Keratinocyte (primary cell): ENCODE results near the gene ATP6V0A1. TPM values are rescaled to one million over a fixed set of nuclear protein-coding genes. Genes with fewer than 3 reads are reported as not detected.
"Not testable (repeated sequence)": the region's sequence is repeated elsewhere in the genome, so short reads cannot be mapped to it uniquely, and the experiment has no call there.

Experiments
- DNase-seq: peaks from one replicate; pipeline ENCODE4 v3.0.0-alpha.2; 2011; ENCODE audit warnings: low read depth, missing footprints, low spot score
- FAIRE-seq: peaks from 2 replicates; lab custom pipeline; 2011; peaks lifted over from hg19 to GRCh38; lab: Jason Lieb, UNC
- H2AFZ ChIP-seq: 2 replicates; pipeline ENCODE4 v1.6.0; 2012; ENCODE audit warnings: low read length, control low read depth, inconsistent platforms; ENCODE audit not compliant: control insufficient read depth
- H3K27ac ChIP-seq: 2 replicates; pipeline ENCODE4 v1.5.1; 2011; ENCODE audit warnings: low read length; ENCODE audit not compliant: control insufficient read depth, insufficient read depth
- H3K27me3 ChIP-seq: 3 replicates; pipeline ENCODE4 v1.6.0; 2011; ENCODE audit warnings: low read length; ENCODE audit not compliant: control insufficient read depth, insufficient read depth; ENCODE audit errors: extremely low read depth
- H3K36me3 ChIP-seq, 2 experiments: 2 replicates in 1 of 2; 3 replicates in 1 of 2; pipeline ENCODE4 v1.5.1; 2011; ENCODE audit warnings: low read length in 2 of 2, mild to moderate bottlenecking in 1 of 2; ENCODE audit not compliant: control insufficient read depth in 2 of 2, insufficient read depth in 2 of 2; ENCODE audit errors: extremely low read depth in 1 of 2
- H3K4me1 ChIP-seq: 3 replicates; pipeline ENCODE4 v1.5.1; 2011; ENCODE audit warnings: low read length; ENCODE audit not compliant: control insufficient read depth, insufficient read depth; ENCODE audit errors: extremely low read depth
- H3K4me2 ChIP-seq: 3 replicates; pipeline ENCODE4 v1.6.0; 2011; ENCODE audit warnings: low read depth, low read length; ENCODE audit not compliant: control insufficient read depth, insufficient read depth; ENCODE audit errors: extremely low read depth
- H3K4me3 ChIP-seq, 3 experiments: fragments of 200-600 bp in 1 of 3; sonication (generic) in 1 of 3; 2 replicates in 2 of 3; 3 replicates in 1 of 3; pipeline ENCODE4 v1.5.1; 2011 to 2016; ENCODE audit warnings: low read length in 3 of 3, mild to moderate bottlenecking in 3 of 3, control low read depth in 2 of 3, inconsistent platforms in 1 of 3, low read depth in 1 of 3, mixed read lengths in 1 of 3, mixed run types in 1 of 3, moderate library complexity in 1 of 3; ENCODE audit not compliant: control insufficient read depth in 2 of 3, insufficient read depth in 2 of 3; ENCODE audit errors: extremely low read depth in 1 of 3
- H3K79me2 ChIP-seq: 2 replicates; pipeline ENCODE4 v1.6.0; 2012; ENCODE audit warnings: low read length; ENCODE audit not compliant: control insufficient read depth, insufficient read depth
- H3K9ac ChIP-seq: 3 replicates; pipeline ENCODE4 v1.6.0; 2011; ENCODE audit warnings: low read length; ENCODE audit not compliant: control insufficient read depth, insufficient read depth; ENCODE audit errors: extremely low read depth
- H3K9me1 ChIP-seq: 3 replicates; pipeline ENCODE4 v1.6.0; 2011; ENCODE audit warnings: low read length; ENCODE audit not compliant: control insufficient read depth, insufficient read depth; ENCODE audit errors: extremely low read depth
- H3K9me3 ChIP-seq: 2 replicates; pipeline ENCODE4 v1.5.1; 2012; ENCODE audit warnings: low read depth, low read length; ENCODE audit not compliant: control insufficient read depth
- H4K20me1 ChIP-seq: 3 replicates; pipeline ENCODE4 v1.6.0; 2011; ENCODE audit warnings: low read length; ENCODE audit not compliant: control insufficient read depth, insufficient read depth; ENCODE audit errors: extremely low read depth
- EZH2 ChIP-seq: IDR thresholded peaks from one replicate; pipeline ENCODE4 v1.6.1; 2012; ENCODE audit warnings: inconsistent platforms, mild to moderate bottlenecking, low read length, moderate library complexity
- dilution Hi-C: fragments of 300-500 bp; cut with MboI; formaldehyde crosslinking; loops from one replicate; pipeline ENCODE4 v1.7.0; 2020; ENCODE audit warnings: low sequenced_read_pairs; ENCODE audit not compliant: extremely low pct_ligation_motif_present
- polyA plus RNA-seq, 5 experiments: library from polyadenylated mRNA; depleted of rRNA in 3 of 5; stranded (reverse) in 3 of 5; stranded (forward) in 1 of 5; unstranded in 1 of 5; fragments of >200 nt; gene quantifications; 1 replicate in 1 of 5; 2 replicates in 3 of 5; 3 replicates in 1 of 5; pipeline versions ENCODE4 v1.2.1 to v1.2.3, GENCODE V29; 2011 to 2012; ENCODE audit warnings: missing spikeins in 2 of 5, low read depth in 1 of 5, low replicate concordance in 1 of 5
- TF ChIP-seq, protein P1 (sequence below), 3 experiments: IDR thresholded peaks in 1 of 3; conservative IDR thresholded peaks in 1 of 3; optimal IDR thresholded peaks in 1 of 3; 2 replicates in 2 of 3; 3 replicates in 1 of 3; pipeline versions ENCODE3 to v1.5.1; 2011; ENCODE audit warnings: low read length in 3 of 3, mild to moderate bottlenecking in 3 of 3, moderate library complexity in 2 of 3, control low read depth in 1 of 3, inconsistent platforms in 1 of 3; ENCODE audit not compliant: insufficient read depth in 2 of 3; ENCODE audit errors: extremely low read depth in 1 of 3

ATP6V0A1 gene
- polyA plus RNA-seq, 1 donor (not counting 4 experiments of a cell fraction or from before 2014, with no cell fraction given), result 24.0 TPM

DNA sequence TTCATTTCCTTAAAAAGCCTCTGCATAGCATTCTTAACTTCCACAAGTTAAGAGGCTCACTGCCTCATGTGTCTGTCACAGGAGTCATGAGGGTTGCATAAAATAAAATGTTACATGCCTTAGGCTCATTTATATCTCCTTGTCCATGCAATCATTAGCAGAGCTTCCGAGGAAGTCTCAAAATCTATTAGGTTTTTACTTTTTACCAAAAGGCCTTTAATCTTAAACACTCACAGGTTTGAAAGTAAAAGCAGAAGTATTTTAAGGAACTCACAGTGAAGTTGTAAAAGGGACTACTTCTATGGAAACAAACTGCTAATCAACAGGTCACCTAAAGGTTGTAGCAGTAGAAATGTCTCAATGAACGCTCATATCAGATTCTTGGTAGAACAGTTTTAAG, 5.2 kb upstream of the ATP6V0A1 start:
- H3K27ac ChIP-seq, result no peak overlapping the region
- no peak overlapping the region for H3K4me3 ChIP-seq
- no peak for TF ChIP-seq EZH2
- TF ChIP-seq, protein P1, sequence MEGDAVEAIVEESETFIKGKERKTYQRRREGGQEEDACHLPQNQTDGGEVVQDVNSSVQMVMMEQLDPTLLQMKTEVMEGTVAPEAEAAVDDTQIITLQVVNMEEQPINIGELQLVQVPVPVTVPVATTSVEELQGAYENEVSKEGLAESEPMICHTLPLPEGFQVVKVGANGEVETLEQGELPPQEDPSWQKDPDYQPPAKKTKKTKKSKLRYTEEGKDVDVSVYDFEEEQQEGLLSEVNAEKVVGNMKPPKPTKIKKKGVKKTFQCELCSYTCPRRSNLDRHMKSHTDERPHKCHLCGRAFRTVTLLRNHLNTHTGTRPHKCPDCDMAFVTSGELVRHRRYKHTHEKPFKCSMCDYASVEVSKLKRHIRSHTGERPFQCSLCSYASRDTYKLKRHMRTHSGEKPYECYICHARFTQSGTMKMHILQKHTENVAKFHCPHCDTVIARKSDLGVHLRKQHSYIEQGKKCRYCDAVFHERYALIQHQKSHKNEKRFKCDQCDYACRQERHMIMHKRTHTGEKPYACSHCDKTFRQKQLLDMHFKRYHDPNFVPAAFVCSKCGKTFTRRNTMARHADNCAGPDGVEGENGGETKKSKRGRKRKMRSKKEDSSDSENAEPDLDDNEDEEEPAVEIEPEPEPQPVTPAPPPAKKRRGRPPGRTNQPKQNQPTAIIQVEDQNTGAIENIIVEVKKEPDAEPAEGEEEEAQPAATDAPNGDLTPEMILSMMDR (optimal IDR thresholded peaks at IDR 0.05 in 1 of 3, IDR thresholded peaks at IDR 0.05 in 1 of 3, conservative IDR thresholded peaks at IDR 0.05 in 1 of 3; ENCODE audit: extremely low read depth in 1 of 3, insufficient read depth in 2 of 3, low read length in 3 of 3), result no peak
- H3K4me2 ChIP-seq, result no peak overlapping the region
- dilution Hi-C loops, result no loop called here
- H4K20me1 ChIP-seq, result no peaks in the 10 kb centered on the region
- DNase-seq (no peak), FAIRE-seq (no peak)
- no peaks in the 10 kb centered on the region for H3K9me3 ChIP-seq
- H3K4me1 ChIP-seq, result peaks cover 15% of the 10 kb centered on the region
- H2AFZ ChIP-seq, result no peak overlapping the region
- H3K27me3 ChIP-seq, result no peaks in the 10 kb centered on the region
- H3K9me1 ChIP-seq, result no peaks in the 10 kb centered on the region
- H3K9ac ChIP-seq, result no peak overlapping the region
- H3K36me3 ChIP-seq, result no peaks in the 10 kb centered on the region
- no peaks in the 10 kb centered on the region for H3K79me2 ChIP-seq

DNA sequence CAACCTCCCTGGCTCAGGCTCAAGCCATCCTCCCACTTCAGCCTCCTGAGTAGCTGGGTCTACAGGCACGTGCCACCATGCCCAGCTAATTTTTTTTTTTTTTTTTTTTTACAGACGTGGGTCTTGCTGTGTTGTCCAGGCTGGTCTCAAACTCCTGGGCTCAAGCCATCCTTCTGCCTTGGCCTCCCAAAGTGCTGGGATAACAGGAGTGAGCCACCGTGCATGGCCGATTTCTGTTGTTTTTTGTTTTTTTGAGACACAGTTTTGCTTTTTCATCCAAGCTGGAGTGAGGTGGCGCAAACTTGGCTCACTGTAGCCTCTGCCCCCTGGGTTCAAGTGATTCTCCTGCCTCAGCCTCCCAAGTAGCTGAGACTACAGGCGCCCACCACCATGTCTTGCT, 3.7 kb upstream of the ATP6V0A1 start:
- H4K20me1 ChIP-seq, H3K9me3 ChIP-seq, DNase-seq, H3K79me2 ChIP-seq, dilution Hi-C loops, H2AFZ ChIP-seq, H3K4me3 ChIP-seq, H3K9me1 ChIP-seq, H3K36me3 ChIP-seq, H3K4me2 ChIP-seq, H3K9ac ChIP-seq, H3K27ac ChIP-seq, FAIRE-seq, H3K27me3 ChIP-seq: not testable (repeated sequence)
- H3K4me1 ChIP-seq, result peaks cover 27% of the 10 kb centered on the region
